Stimulated activated CD4-positive, alpha-beta T cell treated with anti-CD3 and anti-CD28 coated beads, Interleukin-1b, Interleukin-23, amount 100 ng/mL, for 48 hours (primary cell): ENCODE data around the gene BMP3.

Experiments
- DNase-seq: peaks from one replicate; pipeline ENCODE4 v3.0.0-alpha.2; 2020

Gene BMP3

DNA sequence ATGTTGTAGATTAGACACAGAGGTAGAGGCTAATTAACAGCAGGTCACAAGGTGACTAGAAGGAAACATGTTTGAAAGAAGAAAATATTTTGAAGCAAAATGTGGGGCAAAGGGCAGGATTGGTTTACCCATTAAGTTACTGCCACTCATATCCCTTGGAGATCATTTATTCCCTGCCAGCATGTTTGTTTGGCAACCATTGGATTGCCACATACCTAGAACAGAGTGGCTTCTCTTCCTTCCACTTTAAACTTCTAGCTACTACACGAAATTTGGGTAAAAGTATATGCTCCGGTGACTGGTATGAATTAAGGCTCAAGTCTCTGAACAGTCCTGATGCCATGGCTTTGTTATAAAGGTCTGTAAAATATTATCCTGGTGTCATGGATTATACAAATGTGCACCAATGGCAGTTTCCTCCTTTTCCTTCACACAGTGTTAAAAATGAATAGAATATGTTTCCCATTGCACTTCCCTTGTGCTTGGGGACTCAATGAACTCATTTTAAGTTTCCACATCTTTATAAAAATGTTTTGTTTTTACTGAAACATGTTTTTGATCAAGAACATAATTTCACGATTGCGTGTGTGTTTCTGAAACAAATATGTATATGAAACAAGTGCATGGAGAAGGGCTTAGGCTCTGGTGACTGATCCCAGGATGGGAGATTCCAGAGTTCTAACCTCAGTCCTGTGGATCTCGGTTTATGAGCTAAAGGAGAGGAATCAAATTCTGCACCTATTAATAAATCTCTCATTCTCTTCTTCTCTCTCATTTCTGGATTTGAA, 12.3 kb downstream of the BMP3 start:
- no peak for DNase-seq

DNA sequence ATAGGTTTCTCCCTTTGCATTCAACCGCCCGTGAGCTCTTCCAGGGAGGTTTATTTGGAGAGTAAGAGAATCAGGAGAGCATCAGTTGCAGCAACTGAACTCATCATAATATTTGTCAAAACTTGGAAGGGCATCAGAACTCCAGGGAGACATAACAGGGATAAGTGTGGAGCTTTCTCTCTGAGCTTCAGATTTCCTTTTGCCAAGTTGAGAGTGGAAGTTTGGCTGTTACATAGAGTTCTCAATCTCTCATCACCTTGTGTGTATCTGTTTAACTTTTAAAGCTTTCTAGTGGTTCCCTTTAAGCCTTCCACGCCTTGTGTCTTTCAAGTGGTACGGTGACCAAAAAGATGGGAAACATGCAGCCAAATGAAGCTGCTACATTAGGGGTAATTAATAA, 18.8 kb downstream of the BMP3 start:
- DNase-seq = no peak

DNA sequence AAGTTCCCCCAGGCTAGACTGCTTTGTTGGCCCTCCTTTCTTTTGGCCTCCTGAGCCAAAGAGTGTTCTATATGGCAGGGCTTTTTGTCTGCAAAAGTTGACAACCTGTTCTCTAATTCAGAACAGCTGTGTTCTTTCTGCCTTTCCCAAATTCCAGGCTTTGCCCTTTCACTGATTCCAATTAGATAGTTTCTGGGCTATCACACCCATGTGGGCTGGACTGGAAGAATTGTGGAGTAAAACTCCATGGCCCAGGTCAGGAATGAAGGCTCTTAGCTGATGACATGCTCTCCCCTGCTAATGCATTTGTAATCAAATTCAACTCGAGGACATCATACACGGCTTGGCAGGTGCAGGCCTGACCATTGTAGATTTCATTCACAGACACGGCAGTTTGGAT, 19.4 kb downstream of the BMP3 start:
- DNase-seq = no peak

DNA sequence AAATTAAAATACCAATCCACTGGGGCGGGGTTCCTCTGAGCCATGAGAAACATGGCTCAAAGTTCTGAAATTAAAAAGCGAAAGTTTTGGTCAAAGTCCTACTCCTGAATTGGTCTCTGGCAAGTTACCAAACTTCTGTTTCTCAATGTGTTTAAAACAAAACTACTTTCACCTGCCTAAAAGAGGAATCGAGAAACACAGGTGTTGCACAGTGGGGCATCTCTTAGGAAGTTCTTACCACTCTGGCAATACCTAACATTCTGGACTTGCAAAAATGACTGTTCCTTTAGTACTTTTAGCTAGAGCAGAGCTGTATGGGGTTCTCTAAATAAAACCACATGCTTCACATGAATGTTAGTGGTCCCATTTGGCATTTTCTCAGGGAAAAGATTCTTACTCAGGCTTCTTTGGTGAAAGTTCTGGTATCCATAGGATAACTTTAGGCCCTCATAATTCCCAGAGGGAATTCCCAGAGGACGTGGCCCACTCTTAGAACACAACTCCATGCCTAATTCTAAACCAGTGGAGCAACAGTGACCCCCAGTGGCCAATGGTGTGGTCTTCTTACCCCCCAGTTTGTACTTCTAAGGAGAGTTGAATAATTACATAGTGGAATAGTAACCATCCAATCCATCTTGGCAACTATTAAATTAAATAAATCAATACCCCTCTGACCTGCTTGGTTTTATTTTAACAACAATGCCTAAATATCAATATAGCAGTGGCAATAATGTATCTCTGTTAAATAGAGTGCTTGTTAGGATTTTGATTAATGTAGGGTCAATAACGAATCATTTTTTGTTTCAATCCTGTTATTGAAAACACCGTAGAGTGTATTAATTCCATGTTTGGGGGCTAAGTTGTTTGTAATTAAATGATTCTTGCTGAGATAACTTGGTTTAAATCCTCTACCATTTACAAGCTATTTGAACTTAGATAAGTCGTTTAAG, 21.9 kb downstream of the BMP3 start:
- peak; percentile 10 for DNase-seq

DNA sequence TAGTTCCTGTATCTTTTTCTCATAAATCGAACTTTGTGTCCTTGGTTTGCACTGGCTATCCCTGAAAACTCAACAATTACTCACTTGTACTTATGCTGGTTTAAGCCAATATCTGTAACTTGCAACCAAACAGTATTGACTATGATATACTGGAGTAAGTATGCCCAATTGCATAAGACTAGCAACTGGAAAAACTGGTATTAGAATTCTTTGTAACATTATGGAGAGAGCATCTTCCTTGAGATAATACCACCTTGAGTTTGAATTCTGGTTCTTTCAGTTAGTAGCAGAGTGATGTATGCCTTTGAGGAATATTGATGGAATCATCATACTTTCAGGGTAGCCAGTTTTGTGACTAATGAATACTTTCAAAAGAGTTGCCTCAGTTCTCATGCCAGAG, 28.1 kb downstream of the BMP3 start:
- DNase-seq = no peak

DNA sequence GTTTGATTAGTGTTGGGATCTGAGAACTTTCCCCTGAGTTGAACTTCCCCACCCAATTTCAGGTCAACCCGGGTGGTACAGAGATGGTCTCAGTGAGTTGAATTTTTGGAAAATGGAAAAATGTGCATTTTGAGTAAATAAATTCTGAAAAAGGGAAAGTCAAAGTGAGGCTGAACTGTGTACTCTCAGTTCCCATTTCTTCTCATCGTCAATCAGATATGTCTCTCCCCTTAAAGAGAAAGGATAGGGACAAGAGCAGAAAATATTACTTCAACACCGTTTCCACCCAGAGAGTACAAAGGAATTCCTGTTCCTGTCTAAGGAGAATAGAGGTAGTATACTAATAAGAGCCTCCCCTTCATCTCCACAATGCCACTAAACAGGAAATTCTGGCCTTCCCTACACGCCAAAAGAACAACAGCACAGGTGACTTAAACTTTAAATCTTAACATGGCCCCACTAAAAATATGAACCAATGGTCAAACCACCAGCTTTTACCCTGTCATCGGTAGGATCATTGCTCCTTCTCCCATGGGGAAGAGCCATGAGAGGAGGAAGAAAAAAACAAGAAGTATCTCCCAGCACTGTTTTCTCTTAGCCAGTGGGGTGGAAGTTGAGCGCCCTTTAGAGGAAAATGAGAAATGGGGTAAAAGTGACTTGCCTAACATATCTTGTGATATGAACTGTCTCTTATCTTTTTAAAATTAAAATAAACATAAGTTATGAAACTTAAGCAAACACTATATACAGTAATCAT, 30.3 kb downstream of the BMP3 start:
- DNase-seq = no peak

DNA sequence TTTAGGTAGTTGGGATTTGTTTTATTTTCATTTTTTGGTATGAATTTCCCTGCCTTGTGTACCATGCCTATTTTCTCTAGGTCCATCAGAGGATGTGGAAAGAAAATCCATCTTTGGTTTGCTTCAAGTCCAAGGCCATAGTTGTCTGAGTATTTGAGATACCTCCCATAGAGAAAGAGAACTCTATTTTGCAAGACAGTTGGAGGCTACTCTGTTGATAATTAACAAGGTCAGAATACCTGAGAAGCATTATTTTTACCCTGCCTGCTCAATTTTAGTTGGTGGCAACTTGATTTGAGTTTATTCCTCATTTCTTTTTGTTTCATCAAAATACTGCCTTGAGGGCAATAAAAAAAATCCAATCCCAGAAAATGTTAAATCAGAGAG, 30.8 kb downstream of the BMP3 start:
- DNase-seq = no peak

DNA sequence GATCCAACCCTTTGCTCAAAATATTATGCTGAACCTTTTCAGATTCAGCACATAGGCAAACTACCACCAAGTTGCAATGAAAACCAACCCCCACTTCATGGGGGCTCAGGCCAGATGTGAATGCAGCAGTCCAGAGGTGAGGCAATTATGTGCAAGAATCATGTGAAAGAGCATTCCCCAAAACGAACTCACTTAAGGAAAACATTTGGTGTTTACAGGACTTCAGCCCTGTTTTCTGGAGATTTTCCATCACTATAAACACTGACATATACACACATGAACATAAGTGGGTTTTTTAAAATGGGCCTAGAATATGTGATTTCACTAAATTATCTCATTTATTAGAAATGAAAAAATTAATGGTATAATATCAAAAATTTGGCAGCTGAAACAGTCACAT, 31.5 kb downstream of the BMP3 start:
- no peak for DNase-seq

DNA sequence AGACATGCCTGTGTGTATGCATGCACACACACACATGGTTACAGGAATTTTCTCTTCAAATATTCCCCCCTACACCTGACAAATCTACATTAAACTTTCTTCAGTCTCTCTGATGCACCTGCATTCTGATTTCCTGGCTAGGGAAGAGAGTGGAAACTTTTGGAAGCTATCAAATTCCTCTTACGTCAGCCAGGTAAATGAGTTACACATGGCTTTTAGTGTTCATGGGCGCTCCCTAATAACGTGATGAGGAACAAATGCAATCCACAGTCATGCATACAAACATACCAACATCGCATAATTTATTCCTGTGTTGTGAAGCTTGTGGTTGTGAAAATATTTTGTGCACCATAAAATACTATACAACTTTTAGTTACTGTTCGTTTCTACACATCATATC, 34.9 kb downstream of the BMP3 start:
- no peak for DNase-seq

DNA sequence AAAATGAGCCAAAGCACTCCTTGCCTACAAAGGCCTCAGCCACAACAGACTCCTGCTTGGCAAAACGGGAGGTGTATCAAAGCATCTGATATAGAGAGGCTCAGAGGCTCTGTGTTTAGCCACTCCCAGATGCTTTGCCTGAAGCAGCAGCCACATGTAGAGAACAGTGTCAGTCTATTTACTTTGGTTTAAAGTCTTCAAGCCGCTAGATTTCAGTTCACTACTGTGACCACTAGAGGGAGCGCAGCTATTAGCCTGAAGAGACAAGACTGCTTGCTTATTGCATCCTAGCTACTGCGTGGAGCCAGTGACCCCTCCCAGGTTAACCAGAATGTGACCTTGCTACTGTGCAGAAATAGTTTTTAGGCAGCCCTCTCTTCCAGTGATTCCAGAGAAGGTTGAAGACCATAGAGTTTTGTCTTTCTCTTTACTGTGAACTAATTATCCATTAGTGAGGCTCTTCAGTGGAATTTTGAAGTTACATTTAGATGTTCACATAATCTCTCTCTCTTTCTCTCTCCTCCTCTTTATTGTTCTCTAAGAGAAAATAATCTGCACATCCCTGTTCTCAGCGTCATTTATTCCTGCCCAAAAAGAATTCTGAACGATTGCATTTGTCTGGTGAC, 39.3 kb downstream of the BMP3 start:
- DNase-seq = peak; percentile 61

DNA sequence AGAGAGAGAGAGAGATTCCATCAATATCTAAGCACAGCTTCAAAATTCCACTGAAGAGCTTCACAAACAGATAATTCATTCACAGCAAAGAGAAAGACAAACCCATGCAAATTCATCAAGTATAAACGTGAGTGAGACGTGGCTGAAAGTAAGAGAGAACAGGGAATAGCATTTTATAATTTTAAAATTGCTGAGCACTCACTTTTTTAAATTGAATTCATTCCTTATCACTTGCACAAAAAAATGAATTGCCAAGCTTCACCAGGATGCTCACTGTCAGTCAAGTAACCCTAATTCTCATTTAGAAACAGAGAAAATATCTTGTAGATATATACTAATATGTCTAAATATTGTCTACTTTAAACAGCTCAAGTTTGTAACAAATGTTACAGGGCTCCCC, 40.5 kb downstream of the BMP3 start:
- DNase-seq = no peak

DNA sequence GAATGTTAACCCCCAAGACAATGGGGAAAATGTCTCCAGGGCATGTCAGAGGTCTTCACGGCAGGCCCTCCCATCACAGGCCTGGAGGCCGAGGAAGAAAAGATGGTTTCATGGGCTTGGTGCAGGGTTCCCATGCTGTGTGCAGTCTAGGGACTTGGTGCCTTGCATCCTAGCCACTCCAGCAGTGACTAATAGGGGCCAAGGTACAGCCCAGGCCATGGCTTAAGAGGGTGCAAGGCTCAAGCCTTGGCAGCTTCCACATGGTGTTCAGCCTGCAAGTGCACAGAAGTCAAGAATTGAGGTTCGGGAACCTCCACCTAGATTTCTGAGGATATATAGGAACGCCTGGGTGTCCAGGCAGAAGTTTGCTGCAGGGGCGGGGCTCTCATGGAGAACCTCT, 50.6 kb downstream of the BMP3 start:
- no peak for DNase-seq

DNA sequence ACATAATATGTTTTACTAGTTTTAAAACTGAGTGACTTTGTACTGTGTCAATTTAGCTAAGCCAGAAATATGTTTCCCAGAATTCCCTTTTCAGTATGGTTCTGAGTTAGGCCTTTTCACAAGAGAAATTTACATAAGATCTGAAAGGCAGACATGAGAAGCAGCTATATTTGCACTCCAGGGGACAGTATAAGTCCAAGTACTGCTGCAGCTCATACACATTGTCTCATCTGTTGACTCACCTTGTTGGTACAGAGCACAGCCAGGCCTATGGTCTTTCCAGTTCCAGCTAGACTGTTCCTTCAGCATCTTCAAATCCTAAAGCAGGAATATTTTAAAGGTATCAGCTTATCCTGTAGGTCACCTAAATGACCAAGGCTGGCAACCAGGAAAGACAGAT, 53.5 kb downstream of the BMP3 start:
- DNase-seq = no peak

DNA sequence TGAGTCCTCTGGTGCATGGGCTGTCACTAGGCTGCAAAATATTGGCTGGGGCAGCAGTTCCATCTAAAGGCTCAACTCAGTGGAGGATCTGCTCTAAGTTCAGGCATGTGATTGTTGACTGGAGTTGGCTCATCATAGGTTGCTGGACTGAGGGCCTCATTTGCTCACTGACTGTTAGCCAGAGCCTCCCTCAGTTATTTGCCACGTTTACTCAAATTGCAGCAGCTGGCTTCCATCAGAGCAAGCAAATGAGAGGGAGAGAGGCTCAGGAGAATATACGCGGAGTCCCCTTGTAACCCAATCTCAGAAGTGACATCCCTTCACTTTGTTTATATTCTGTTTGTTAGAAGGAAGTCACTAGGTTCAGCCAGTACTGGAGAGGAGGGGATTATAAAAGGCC, 54.1 kb downstream of the BMP3 start:
- DNase-seq = no peak

DNA sequence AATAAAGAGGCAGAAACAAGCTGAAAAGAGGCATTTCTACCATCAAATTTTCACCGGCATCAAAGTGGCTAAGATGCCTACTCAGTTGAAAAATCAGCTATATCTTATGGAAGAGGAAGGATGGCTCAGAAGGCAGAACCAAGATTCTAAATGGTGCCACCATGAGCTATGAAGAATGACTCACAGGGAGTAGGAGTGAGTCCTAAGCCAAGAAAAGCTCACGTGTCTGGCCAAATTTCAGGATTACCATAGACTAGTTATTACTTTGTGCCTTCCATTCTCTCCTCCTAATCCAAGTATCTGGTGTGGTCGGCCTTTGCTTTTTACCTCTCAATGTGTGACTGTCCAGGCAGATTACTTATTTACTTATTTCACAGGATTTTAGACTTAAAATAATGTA, 54.8 kb downstream of the BMP3 start:
- DNase-seq = no peak

DNA sequence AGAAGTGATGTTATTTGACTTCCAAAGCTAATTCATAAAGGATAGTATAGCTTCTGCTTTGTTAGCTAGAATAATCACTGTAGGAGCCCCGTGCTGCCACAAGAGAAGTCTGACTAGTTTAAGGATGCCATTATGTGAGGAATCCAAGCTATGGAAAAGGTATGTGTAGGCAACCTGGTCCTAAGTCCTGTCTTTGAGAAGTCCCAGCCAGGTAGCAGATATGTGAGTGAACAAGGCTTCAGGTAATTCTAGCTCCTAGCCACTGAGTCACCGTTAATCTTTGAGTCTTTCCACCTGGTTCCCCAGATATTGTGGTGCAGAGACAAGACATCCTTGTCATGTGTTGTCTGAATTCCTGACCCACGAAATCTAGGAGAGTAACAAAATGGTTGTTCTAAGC, 55.5 kb downstream of the BMP3 start:
- no peak for DNase-seq

DNA sequence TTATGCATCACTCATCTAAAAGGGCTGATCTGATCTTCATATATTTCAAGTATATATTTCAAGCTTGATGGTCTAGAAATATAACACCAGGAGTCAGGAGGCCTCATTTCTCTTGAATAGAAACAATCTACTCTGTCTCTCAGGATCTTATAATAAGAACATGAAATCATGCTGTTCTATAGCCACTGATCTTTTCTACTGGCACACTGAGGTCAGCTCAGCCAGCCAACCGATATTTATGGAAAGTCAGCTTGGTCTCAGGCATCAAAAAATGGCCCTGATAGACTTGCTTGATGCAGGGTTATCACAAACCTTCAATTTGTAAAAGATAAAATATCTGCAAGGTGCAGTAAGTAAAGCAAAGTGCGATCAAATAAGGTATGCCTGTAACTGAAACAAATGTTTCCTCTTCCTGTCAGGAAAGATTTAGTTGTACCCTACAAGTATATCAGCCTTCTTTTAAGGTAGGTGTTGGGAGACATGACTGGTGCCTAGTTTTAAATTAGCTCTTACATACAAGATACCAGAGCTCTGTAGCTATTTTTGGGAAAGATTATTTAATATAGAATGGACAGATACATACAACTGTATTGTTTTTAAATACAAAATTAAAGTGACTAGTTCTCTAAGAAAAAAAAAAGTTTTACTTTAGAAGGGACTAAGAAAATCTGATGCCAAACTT, 63.4 kb downstream of the BMP3 start:
- DNase-seq = no peak

DNA sequence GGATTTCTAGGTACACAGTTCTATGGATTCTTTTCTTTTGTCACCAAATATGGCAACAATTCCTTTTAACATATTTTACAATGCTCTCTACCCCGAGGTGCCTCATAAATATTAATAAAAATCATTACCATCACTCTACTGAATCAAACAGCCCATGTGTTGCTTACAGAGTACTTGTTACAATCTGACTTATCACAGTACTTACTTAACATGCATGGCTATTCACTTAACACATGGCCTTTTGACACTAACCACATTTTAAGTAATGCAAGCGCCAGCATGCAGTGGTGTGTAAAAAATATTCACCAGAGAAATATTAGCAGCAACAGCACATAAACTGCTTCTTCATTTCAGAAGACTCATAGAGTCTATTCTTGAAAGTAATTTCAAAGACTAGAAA, 64.9 kb downstream of the BMP3 start:
- DNase-seq = no peak

DNA sequence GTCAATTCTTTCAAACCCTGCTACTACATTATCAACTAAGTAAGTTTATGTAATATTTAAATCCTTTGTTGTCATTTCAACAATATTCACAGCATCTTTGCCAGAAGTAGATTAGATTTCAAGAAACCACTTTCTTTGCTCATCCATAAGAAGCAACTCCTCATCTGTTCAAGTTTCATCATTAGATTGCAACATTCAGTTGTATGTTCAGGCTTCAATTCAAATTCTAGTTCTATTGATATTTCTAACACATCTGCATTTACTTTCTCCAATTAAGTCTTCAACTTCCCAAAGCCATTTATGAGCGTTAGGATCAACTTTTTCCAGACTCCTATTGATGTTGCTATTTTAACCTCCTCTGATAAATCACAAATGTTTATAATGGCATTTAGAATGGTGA, 66.1 kb downstream of the BMP3 start:
- no peak for DNase-seq

DNA sequence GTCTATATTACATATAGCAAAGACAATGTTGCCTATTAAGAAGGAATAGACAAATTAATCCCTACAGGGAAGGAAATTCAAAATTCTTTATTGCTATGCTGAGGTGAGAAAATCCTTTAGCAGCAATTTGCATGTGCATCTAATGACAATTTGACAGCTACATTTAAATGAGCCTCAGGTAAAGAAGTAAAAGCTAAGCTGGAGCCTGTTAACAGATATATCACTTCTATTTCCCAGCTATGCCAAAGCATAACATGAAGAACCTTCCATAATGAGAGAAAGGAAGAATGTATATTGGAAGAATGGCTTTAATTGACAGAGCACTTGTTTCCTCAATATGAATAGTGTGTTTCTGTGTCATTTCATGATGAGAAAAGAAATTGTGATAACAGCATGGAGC, 71.6 kb downstream of the BMP3 start:
- no peak for DNase-seq

DNA sequence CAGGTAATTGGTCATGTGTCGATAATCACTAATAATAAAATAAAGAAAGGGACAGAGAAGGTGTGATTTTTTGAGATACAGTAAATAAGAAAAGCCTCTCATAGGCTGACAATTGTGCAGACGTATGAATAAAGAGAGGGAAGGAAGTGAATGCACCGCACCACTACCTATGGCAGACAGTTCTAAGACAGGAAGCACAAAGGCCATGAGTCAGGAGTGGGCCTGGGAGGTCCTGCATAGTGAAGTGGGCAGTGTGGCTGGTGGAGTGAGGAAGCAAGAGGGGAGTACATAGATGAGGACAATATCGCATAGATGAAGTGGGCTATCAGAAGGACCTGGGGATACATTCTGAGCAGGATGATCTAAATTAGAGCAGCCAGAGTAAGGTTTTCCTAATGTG, 75.6 kb downstream of the BMP3 start:
- no peak for DNase-seq
